GM18909 (cell line): ENCODE data around the gene RALA.

Experiments used
- ATAC-seq: cut with Tn5 transposase; IDR thresholded peaks from one replicate; pipeline ENCODE4 v1.9.1; 2021; ENCODE audit warnings: mild to moderate bottlenecking; ENCODE audit not compliant: unreplicated experiment, poor library complexity

The RALA gene

DNA sequence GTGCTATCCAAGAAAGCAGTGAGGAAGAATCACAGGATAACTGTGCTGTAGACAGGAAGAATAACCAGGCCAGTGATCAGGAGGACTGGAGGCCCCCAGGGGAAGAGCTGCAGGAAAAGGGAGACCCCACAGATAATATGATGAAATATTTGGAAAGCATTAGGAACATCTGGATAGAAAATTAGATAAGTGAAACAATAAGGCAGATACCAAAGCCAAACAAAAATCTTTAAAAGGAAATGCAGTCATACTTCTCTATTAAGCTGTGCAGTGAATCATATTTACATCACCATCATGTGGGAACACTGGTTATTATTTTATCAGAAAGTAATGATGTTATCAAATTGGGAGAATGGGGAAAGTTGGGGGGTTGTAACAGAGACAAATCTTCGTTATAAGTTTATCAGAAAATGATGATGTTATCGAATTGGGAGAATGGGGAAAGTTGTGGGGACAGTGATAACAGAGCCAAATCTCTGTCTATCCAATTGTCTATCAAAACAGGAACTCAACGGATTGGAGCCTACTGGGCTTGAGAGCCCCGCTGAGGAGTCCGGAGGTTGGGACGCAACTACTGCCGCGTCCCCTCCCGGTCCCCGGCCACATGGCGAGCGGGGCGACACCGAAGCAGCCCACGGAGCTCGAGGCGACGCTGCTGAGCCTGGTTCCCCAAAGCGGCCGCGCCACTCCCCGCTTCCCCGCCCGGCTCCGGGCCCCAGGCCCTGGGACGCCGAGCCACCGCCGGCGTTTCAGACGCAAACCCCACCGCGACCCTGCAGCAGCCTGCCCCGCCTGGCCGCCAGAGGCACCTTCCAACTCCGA, 14.0 kb upstream of the RALA start:
- ATAC-seq = peak; percentile 63

DNA sequence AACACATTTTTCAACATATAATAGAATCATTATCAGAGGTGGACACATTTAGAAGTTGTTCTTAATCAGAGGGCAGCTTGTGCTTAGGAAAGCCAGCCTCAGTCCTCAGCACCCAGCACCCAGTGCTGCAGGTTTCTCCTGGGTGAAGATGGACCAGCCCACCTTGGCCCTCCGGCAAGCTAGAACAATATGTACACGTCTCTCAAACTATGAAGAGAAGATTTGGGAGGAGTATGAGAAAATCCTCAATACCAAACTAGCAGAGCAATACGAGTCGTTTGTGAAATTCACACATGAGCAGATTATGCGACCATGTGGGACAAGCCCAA, 13.5 kb upstream of the RALA start:
- ATAC-seq = no peak

- no peak for ATAC-seq
Observed at GRCh38 chr7:39613577-39613976, 9.8 kb upstream of the RALA start.

DNA sequence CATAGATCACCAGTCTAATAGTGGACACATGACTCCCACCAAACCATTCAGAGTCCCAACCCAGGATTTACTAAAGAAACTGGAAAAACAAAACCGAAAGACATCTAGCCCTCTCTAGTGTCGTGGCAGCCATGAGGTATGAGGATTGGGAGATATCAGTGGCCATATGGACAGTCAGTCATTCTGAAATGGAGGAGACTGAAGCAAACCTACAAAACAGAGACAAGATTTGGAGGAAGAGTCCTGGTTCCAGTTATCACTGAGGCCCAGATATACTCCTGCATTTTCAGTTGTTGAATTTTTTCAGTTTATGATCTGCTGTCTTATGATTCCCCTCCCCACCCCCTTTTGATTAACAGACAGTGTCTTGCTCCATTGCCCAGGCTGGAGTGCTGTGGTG, 9.1 kb upstream of the RALA start:
- ATAC-seq = no peak

DNA sequence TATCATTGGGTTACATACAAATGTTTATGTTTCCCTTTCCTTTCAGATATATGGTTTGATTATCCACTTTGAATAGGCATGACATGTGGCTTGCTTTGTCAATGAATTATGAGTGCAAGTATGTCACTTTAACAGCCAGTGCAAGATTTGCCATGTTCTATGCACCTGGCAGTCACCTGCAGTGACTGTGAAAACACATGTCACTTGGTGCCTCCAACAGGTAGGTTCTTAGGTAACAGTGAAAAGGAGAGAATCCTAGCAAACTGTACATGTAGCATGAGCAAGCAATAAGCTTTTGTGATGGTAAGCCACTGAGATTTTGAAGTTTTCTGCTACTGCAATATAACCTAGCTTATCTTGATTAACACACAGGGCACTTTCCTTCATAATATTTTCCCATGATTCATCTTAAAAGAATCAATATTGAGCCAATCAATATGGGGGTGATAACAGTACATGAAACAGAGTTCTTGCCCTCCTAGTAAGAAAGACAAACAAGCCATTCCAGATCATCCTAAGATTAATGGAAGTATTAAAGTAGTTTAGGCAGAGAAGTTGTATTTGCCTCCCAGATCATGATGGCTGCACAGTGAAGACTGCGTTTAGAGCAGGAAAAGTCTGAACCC, 7.9 kb upstream of the RALA start:
- no peak for ATAC-seq

DNA sequence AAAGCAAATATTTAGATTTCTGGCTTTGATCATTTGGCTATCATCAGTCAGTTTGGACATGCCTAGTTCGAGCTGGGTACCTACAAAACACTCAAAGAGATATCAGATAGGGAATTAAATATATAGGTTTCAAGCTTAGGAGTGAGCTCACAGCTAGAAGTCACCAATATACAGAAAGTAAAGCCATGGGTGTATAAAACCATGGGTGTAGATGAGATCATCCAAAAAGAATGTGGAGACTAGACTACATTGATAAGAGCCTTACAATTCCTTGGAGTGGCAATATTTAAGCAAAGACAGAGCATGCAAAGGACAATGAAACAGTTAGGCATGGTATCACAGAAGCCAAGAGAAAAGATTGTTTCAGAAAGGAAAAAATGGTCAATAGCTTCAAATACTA, 7.2 kb upstream of the RALA start:
- no peak for ATAC-seq

DNA sequence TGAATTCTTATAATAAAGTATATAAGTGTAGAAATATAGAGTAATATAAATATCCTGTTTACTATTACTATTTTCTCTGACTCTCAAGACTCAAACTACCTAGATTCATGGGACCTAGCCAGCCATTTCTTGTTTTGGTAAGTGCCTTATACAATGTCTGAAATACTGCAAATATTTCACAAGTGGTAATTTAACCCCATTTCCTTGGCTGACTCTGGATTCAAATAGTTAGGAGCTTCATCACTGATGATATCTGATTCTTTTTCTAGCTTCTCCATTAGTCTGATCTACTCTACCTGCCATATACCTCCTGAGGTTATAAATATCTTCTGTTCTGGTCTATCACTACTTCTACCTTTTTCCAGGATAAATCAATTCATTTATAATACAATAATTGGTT, 6.4 kb upstream of the RALA start:
- no peak for ATAC-seq

DNA sequence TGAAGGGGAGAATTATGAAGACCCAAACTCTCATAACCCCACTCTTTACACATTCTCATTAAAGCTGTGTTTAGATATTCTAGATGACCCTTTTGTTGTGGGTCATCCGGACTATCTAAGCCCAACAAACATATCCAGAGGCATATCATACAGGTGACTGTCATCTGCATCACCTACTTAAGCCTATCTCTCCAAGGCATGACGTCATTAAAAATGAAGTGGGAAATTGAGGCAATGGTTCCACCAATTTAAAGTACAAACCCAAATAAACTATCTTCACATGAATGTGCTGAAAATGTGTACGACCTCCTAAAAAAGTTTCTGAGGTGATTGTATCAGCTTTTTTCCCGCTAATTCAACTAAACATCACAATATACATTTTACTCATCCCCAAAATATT, 4.5 kb upstream of the RALA start:
- ATAC-seq = no peak

DNA sequence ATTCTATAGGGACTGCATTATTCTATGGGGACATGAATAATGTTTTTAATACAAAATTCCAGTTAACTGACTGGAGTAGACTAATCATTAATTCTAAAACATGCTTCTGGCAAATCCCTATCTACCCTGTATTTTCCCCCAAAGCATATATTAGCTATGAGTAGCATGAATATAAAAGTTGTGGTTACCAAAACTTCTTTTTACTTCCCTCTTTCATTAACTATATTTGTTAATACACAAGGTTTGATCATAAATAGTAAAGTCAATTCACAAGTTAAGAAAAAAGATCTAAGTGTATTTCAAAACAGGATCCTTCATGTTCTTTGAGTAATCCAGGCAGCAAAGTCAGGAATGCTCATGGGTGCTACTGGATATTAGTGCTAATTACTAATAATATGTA, 2.9 kb upstream of the RALA start:
- ATAC-seq = no peak

GRCh38 chr7:39621261-39621660, 2.1 kb upstream of the RALA start:
- ATAC-seq = no peak

GRCh38 chr7:39621784-39622411, 1.5 kb upstream of the RALA start:
- ATAC-seq = no peak

DNA sequence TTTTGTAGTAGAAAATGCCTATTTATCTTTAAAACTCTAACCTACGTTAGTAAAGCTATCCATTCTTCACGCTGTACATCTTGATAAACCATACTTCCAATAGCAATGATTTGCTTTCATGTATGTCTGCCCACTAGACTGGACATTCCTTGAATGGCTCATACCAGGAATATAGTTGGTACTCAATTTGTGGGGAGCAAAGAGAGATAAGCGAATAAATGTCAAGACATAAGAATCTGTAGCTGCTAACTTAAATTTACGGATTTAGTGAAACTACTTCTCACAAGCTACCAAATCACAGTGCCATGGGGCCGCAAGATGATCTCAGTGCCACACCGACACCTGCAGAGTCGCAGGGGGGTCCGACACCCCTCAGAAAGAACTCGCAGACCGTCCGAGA, 763 bp upstream of the RALA start:
- no peak for ATAC-seq

DNA sequence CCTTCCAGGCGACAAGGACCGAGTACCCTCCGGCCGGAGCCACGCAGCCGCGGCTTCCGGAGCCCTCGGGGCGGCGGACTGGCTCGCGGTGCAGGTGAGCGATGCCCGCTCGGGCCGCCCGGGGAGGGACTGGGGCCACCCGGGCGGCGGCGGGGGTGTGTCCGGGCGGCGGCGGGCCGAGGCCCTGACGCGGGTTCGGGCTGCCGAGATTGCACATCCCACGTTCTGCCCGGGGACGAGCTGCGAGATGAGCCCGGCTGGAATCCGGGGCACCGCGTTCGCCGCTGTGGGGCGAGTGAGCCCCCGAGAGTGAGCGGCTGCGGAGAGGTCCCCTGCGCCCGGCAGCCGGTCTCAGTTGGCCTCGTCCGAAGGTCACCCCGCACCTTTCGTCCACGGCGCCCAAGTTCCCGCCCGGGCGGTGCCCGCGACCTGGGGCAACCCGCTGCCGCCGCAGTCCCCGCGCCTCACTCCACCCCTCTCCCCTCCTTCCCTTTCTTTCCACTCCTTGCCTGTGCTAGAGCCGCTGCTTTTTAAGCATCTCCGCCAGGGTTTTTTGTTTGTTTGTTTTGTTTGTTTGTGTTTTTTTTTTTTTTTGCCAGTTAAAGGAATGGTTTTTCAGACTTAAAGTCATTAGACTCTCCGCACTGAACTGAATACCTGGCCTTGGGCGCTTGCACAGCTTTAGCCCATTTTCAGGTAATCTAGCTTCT, 515 bp downstream of the RALA start:
- ATAC-seq = peak; percentile 55

DNA sequence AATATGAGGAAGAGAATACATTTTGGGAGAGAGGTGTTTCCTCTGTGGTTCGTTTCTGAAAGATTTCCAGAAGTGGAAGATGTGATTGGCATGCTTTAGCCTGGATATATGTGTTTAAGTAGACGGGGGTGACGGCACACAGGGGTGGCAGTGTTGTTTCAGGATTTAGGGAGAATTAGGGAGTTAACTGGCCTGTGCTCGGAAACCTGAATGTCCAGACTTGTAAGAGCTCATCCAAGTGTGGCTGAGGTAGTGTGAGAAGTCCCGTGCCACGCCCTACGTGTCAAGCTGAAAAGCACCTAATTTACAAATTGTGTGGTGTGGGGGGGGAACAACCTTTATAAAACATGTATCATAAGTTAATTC, 1.1 kb downstream of the RALA start:
- ATAC-seq = no peak

- ATAC-seq = no peak
Observed at GRCh38 chr7:39624935-39625694, 1.7 kb downstream of the RALA start.

- ATAC-seq = no peak
Observed at GRCh38 chr7:39631736-39632308, 8.4 kb downstream of the RALA start.

DNA sequence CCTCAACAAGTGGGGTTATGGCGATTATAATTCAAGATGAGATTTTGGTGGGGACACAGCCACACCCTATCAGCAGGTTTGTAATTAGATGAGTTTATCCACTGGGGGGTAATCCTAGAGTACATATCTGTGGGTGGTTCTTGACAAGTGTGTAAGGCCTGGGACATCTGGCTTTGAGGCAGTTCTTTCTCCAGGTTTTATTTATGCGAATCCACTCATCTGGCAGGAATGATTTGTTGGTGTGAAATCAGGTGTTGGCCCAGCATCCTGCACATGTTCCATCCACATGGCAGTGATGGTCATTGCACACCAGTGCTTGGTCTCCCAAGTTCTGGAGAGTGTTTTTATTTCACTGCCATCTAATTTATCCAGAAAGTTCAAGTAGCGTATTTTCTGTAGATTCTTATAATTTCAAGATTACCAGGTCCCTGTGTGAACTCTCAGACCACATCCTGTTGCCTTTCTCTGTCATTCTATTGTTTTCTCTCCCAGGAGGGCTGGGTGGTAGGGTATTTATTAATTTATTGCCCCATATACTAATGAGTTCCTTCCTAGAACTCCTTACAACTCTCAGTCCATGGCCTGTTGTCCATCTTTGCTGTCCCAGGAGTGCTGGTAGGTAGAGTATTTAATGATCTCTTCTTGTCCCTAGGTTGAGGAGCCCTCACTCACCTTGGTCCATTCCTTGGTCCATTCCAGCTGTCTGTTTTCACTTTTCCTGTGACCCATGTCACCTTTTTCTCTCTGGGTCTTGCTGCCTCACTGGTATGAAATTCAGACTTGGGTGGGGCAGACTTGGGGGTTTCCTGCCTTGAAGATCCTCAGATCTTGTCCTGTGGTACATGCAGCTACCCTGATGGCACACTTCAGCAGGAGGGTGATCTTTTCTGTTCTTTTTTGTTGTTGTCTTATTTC, 10.4 kb downstream of the RALA start:
- ATAC-seq = peak; percentile 76

DNA sequence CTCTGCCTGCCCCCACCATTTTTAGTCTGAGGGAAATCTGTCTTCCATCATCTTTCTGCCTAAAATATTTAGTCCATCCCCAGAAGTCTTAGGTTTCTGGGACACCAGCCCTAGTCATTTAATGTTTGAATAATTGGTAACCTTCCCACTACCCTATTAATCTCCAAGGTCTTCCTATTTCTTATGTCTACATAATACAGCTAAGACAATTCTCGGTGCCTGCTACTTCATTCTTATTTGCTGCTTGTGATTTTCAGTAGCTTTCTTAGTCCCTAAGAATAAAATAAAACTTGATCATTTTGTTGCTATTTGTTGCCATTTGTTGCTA, 11.1 kb downstream of the RALA start:
- no peak for ATAC-seq

GRCh38 chr7:39637400-39637799, 14.0 kb downstream of the RALA start:
- ATAC-seq = no peak
